Testis (tissue), 2 donors: ENCODE measurements around the gene OR13C9.

Experiments used
- POLR2A ChIP-seq: fragments of 450-650 bp; IDR thresholded peaks from one replicate; pipeline ENCODE4 v1.6.1; 2017; ENCODE audit warnings: antibody characterized with exemption, mild to moderate bottlenecking, moderate library complexity
- TF ChIP-seq, protein P1 (sequence below), 3 experiments: fragments of 450-650 bp in 2 of 3; fragments of 200-600 bp in 1 of 3; sonication (generic) in 1 of 3; IDR thresholded peaks; one replicate each; pipeline ENCODE4 v1.5.1; 2016 to 2019; ENCODE audit warnings: antibody characterized with exemption in 3 of 3, mild to moderate bottlenecking in 2 of 3, moderate library complexity in 1 of 3

DNA sequence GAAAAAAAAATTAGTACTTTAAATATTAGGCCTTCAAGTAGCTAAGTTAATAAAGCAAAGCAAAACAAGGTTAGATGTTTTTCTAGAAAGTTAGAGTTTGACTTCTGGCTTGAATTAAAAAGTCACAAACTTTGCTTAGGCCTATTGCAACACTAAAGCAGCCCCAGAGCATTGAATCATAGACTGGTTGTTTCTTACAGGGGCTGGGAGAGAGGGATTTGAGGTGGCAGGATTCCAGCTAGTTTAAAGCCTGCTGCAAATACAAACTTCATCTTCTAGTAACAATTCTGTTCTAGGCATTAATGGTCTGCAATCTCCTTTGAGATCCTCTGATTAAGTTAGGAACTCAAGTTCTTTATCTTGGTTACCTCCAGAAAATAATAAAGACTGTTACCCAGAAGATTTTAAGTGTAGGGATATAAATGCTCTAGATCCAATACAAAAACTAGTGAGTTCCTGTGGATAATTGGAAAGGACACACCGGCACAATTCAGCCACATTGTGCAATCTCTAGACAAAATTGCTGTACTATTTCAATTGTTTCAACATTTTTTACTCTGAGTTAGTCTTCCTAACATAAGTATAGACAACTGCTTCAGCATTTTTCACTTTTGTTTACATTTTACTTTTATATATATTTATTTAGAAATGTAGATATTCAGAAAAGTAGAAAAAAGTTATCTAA, 31.4 kb downstream of the OR13C9 start:
- TF ChIP-seq, protein P1, sequence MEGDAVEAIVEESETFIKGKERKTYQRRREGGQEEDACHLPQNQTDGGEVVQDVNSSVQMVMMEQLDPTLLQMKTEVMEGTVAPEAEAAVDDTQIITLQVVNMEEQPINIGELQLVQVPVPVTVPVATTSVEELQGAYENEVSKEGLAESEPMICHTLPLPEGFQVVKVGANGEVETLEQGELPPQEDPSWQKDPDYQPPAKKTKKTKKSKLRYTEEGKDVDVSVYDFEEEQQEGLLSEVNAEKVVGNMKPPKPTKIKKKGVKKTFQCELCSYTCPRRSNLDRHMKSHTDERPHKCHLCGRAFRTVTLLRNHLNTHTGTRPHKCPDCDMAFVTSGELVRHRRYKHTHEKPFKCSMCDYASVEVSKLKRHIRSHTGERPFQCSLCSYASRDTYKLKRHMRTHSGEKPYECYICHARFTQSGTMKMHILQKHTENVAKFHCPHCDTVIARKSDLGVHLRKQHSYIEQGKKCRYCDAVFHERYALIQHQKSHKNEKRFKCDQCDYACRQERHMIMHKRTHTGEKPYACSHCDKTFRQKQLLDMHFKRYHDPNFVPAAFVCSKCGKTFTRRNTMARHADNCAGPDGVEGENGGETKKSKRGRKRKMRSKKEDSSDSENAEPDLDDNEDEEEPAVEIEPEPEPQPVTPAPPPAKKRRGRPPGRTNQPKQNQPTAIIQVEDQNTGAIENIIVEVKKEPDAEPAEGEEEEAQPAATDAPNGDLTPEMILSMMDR (IDR thresholded peaks at IDR 0.05): no peak
- TF ChIP-seq POLR2A: no peak
